ENCODE measurements around the gene DNHD1.

DNHD1 gene

GRCh38 chr11:6530848-6531247 lies 33.8 kb downstream of the DNHD1 start:
- FAIRE-seq, result no peak
- TF ChIP-seq POLR2A (IDR thresholded peaks at IDR 0.05; ENCODE audit: low read depth, low read length), result no peak
- no peak for DNase-seq (ENCODE audit: insufficient read length, low spot score)

GRCh38 chr11:6531267-6531752 lies 34.2 kb downstream of the DNHD1 start:
- TF ChIP-seq POLR2A (IDR thresholded peaks at IDR 0.05; ENCODE audit: low read depth, low read length), result no peak
- peak; percentile 66 for FAIRE-seq
- peak; percentile 33 for DNase-seq (ENCODE audit: insufficient read length, low spot score)

GRCh38 chr11:6538456-6538855 lies 41.4 kb downstream of the DNHD1 start:
- DNase-seq (ENCODE audit: insufficient read length, low spot score), result no peak

DNA sequence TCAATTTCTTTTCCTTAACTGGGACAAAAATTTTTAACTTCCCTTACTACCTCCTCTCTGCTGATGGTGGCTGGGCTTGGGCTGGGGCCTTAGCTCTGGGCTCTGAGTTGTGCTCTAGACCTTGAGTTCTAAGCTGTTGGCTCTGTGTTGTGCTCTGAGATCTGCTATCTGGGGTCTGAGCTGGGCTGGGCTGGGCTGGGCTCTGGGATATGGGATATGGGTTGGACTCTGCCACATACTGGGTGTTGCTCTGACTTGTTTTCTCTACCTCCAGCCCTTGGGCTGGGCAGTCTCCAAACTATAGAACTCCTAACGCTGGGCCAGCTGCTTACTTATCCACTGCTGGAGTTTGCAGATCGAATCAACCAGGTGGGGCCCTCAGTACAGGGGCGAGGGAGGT lies 41.9 kb downstream of the DNHD1 start:
- no peak for TF ChIP-seq POLR2A (IDR thresholded peaks at IDR 0.05; ENCODE audit: low read depth, low read length)

More at GRCh38 chr11:6538456-6538855, 41.4 kb downstream of the DNHD1 start:
- no peak for TF ChIP-seq POLR2A (IDR thresholded peaks at IDR 0.05; ENCODE audit: low read depth, low read length)
- FAIRE-seq, result no peak

GRCh38 chr11:6539748-6540268 lies 42.7 kb downstream of the DNHD1 start:
- DNase-seq (ENCODE audit: insufficient read length, low spot score) (no peak), FAIRE-seq (no peak)
- no peak for TF ChIP-seq POLR2A (IDR thresholded peaks at IDR 0.05; ENCODE audit: low read depth, low read length)

More for the DNA sequence above, 41.9 kb downstream of the DNHD1 start:
- no peak for FAIRE-seq
- DNase-seq (ENCODE audit: insufficient read length, low spot score), result no peak

DNA sequence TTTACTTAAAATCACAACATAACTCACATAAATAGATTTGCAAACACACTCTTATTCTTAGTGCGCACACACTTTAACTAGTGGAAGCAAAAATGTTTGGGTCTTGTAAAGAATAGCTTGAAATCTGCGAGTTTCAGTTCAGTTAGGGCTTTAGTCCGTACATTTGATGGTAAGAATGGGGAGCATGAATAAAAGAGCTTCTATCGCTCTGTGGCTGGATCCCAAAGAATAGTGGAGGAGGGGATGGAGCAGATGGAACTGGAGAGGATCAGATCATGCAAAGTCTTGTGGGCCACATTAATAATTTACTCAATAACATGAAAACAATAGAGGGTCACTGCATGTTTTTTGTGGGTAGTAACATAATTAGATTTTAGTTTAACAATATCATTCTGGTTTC lies 44.3 kb downstream of the DNHD1 start:
- no peak for FAIRE-seq
- no peak for DNase-seq (ENCODE audit: insufficient read length, low spot score)
- TF ChIP-seq POLR2A (IDR thresholded peaks at IDR 0.05; ENCODE audit: low read depth, low read length), result no peak

DNA sequence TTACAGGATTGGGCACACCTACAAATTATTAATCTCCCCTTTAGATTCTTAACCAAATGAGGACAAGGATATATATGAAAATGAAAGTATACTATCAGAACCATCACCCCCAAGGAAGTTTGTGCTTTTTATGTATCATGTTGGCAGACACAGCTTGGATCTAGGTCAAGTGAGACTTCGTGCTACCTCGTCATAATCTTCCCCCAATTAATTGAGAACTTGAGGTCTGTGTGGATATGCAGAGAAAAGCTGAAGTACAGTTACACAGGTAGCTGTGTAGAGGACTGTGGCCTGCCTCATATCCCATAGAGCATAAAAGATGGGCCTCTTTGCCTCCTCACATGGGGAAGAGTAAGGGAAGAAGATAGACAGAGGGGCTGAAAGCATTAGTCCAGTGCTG lies 45.6 kb downstream of the DNHD1 start:
- no peak for DNase-seq (ENCODE audit: insufficient read length, low spot score)
- FAIRE-seq, result no peak
- TF ChIP-seq POLR2A (IDR thresholded peaks at IDR 0.05; ENCODE audit: low read depth, low read length), result no peak

DNA sequence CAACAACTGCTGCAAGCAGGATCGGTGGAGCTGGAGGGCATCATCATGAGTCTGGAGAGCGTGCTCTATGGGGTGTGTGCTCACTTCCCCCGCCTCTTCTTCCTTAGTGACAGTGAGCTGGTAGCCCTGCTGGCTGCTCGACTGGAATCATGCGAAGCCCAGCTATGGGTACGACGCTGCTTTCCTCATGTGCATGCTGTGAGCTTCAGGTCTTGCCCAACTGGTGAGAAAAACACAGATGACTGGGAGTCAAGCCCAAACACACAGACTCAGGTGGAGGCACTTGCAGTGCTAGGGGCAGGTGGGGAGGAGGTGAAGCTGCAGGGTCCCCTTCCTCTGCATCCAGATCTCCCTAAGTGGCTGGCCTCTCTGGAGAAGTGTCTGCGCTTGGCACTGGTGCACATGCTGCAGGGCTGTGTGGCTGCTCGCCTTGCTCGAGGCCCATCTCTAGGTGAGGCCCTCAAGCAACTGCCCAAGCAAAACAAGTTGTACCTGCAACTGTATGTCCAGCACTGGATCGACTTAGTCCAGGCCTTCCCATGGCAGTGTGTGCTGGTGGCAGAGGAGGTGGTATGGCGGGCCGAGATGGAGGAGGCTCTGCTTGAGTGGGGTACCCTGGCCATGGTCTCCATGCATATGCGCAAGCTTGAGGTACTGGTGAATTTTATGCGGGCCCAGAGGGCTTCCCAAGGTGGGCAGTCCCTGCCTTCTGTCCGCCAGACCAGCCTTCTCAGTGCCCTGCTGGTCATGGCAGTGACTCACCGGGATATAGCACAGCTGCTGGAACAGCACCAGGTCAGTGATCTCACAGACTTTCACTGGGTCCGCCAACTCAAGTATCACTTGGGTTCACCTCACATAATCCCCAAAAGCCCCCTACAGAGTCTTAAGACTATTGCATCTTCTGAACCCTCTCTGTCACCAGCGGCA lies 48.1 kb downstream of the DNHD1 start:
- DNase-seq (ENCODE audit: insufficient read length, low spot score) (peak; percentile 44), FAIRE-seq (no peak)
- TF ChIP-seq POLR2A (IDR thresholded peaks at IDR 0.05; ENCODE audit: low read depth, low read length), result no peak

- FAIRE-seq, result no peak
- DNase-seq (ENCODE audit: insufficient read length, low spot score), result no peak
- no peak for TF ChIP-seq POLR2A (IDR thresholded peaks at IDR 0.05; ENCODE audit: low read depth, low read length)
These were observed 49.0 kb downstream of the DNHD1 start for GRCh38 chr11:6545917-6546605.

GRCh38 chr11:6546735-6547134 lies 49.7 kb downstream of the DNHD1 start:
- TF ChIP-seq POLR2A (IDR thresholded peaks at IDR 0.05; ENCODE audit: low read depth, low read length), result no peak
- FAIRE-seq (no peak), DNase-seq (ENCODE audit: insufficient read length, low spot score) (no peak)

GRCh38 chr11:6547177-6547576 lies 50.1 kb downstream of the DNHD1 start:
- FAIRE-seq (no peak), DNase-seq (ENCODE audit: insufficient read length, low spot score) (no peak)
- no peak for TF ChIP-seq POLR2A (IDR thresholded peaks at IDR 0.05; ENCODE audit: low read depth, low read length)

GRCh38 chr11:6548121-6548520 lies 51.0 kb downstream of the DNHD1 start:
- no peak for FAIRE-seq

GRCh38 chr11:6548641-6549040 lies 51.6 kb downstream of the DNHD1 start:
- FAIRE-seq (no peak), DNase-seq (ENCODE audit: insufficient read length, low spot score) (no peak)
- TF ChIP-seq POLR2A (IDR thresholded peaks at IDR 0.05; ENCODE audit: low read depth, low read length), result no peak

More at GRCh38 chr11:6548121-6548520, 51.0 kb downstream of the DNHD1 start:
- no peak for TF ChIP-seq POLR2A (IDR thresholded peaks at IDR 0.05; ENCODE audit: low read depth, low read length)
- no peak for DNase-seq (ENCODE audit: insufficient read length, low spot score)

GRCh38 chr11:6553634-6554033 lies 56.6 kb downstream of the DNHD1 start:
- no peak for FAIRE-seq
- no peak for TF ChIP-seq POLR2A (IDR thresholded peaks at IDR 0.05; ENCODE audit: low read depth, low read length)
- no peak for DNase-seq (ENCODE audit: insufficient read length, low spot score)
